H1 (cell line): ENCODE data around the gene TMEM198. TPM values are rescaled to one million over a fixed set of nuclear protein-coding genes. Genes with fewer than 3 reads are reported as not detected.

Source experiments
- CTCF ChIA-PET: fragments of 300-600 bp; sonication (Branson Sonifier 250); formaldehyde crosslinking; loops from one replicate; lab custom pipeline; 2021; ENCODE audit not compliant: partially characterized antibody; lab: Charles Lee
- POLR2A ChIA-PET: fragments of 300-600 bp; sonication (Branson Sonifier 250); formaldehyde crosslinking; loops from one replicate; lab custom pipeline; 2021; ENCODE audit warnings: inconsistent platforms; ENCODE audit not compliant: partially characterized antibody; lab: Charles Lee
- DNase-seq, 2 experiments: peaks; one replicate each; pipeline versions ENCODE4 v3.0.0 to v3.0.0-alpha.2; 2010 to 2022; ENCODE audit warnings: low spot score in 2 of 2, low read depth in 1 of 2, mixed read lengths in 1 of 2
- FAIRE-seq: peaks from 2 replicates; lab custom pipeline; 2011; peaks lifted over from hg19 to GRCh38; lab: Jason Lieb, UNC
- H2AFZ ChIP-seq: 2 replicates; pipeline ENCODE4 v1.8.1; 2012; ENCODE audit warnings: low read length, inconsistent platforms
- H2AK5ac ChIP-seq: 2 replicates; pipeline ENCODE4 v1.6.1; 2013; ENCODE audit warnings: low read depth, low read length
- H2BK120ac ChIP-seq: replicated peaks from 2 replicates; pipeline ENCODE3; 2013; ENCODE audit warnings: low read depth, low read length, inconsistent platforms
- H2BK12ac ChIP-seq: 2 replicates; pipeline ENCODE4 v1.6.1; 2013; ENCODE audit warnings: low read depth, low read length
- H2BK15ac ChIP-seq: 2 replicates; pipeline ENCODE4 v1.6.1; 2013; ENCODE audit warnings: low read length
- H2BK20ac ChIP-seq: 2 replicates; pipeline ENCODE4 v1.6.1; 2013; ENCODE audit warnings: low read length
- H2BK5ac ChIP-seq: 2 replicates; pipeline ENCODE4 v1.6.1; 2013; ENCODE audit warnings: low read depth, low read length
- H3K14ac ChIP-seq: 2 replicates; pipeline ENCODE4 v1.6.1; 2013; ENCODE audit warnings: inconsistent platforms; ENCODE audit not compliant: insufficient read length
- H3K18ac ChIP-seq: 2 replicates; pipeline ENCODE4 v1.6.1; 2013; ENCODE audit warnings: low read length; ENCODE audit errors: extremely low read depth
- H3K23ac ChIP-seq: 2 replicates; pipeline ENCODE4 v1.6.1; 2013; ENCODE audit warnings: inconsistent platforms; ENCODE audit not compliant: insufficient read length
- H3K23me2 ChIP-seq: 2 replicates; pipeline ENCODE4 v1.6.1; 2013; ENCODE audit warnings: low read depth, low read length
- H3K27ac ChIP-seq: 2 replicates; pipeline ENCODE4 v1.6.1; 2011; ENCODE audit warnings: low read depth, low read length, inconsistent platforms
- H3K27me3 ChIP-seq, 4 experiments: replicated peaks in 1 of 4; 1 replicate in 1 of 4; 2 replicates in 3 of 4; pipeline versions ENCODE4 v1.6.1 to v1.8.1; 2011 to 2013; ENCODE audit warnings: low read length in 3 of 4, mild to moderate bottlenecking in 3 of 4, inconsistent platforms in 2 of 4, mixed read lengths in 2 of 4, moderate library complexity in 1 of 4; ENCODE audit not compliant: control insufficient read depth in 3 of 4, insufficient read depth in 3 of 4; ENCODE audit errors: extremely low read depth in 1 of 4
- H3K36me3 ChIP-seq, 4 experiments: 2 replicates each; pipeline versions ENCODE4 v1.6.1 to v1.8.1; 2011 to 2013; ENCODE audit warnings: mild to moderate bottlenecking in 4 of 4, low read length in 3 of 4, moderate library complexity in 2 of 4, control low read depth in 1 of 4, inconsistent platforms in 1 of 4; ENCODE audit not compliant: insufficient read depth in 4 of 4, control insufficient read depth in 2 of 4
- H3K4ac ChIP-seq: replicated peaks from 2 replicates; pipeline ENCODE3; 2013; ENCODE audit warnings: low read length, low read depth, mixed read lengths, inconsistent platforms; ENCODE audit not compliant: insufficient read length
- H3K4me1 ChIP-seq, 4 experiments: replicated peaks in 1 of 4; 1 replicate in 1 of 4; 2 replicates in 3 of 4; pipeline versions ENCODE4 v1.6.1 to v1.8.1; 2011 to 2013; ENCODE audit warnings: low read length in 3 of 4, inconsistent platforms in 2 of 4, mixed read lengths in 1 of 4; ENCODE audit not compliant: insufficient read depth in 4 of 4, control insufficient read depth in 3 of 4
- H3K4me2 ChIP-seq, 2 experiments: 2 replicates each; pipeline versions ENCODE4 v1.6.1 to v1.8.1; 2011 to 2013; ENCODE audit warnings: low read depth in 2 of 2, low read length in 2 of 2, control low read depth in 1 of 2, inconsistent platforms in 1 of 2, mild to moderate bottlenecking in 1 of 2; ENCODE audit not compliant: insufficient read depth in 1 of 2
- H3K4me3 ChIP-seq, 4 experiments: fragments of 200-600, 300-600 bp in 1 of 4; sonication (generic), shearing (Covaris generic), sonication (Bioruptor Twin) in 1 of 4; 2 replicates each; pipeline versions ENCODE4 v1.5.1 to v1.8.1; 2011 to 2016; ENCODE audit warnings: low read length in 4 of 4, low read depth in 3 of 4, control low read depth in 2 of 4, inconsistent platforms in 2 of 4, mild to moderate bottlenecking in 2 of 4, mixed read lengths in 1 of 4, moderate library complexity in 1 of 4; ENCODE audit not compliant: insufficient read depth in 2 of 4; ENCODE audit errors: extremely low read depth in 1 of 4
- H3K56ac ChIP-seq: replicated peaks from 2 replicates; pipeline ENCODE3; 2013; ENCODE audit warnings: low read depth, mild to moderate bottlenecking, mixed read lengths, low read length, inconsistent platforms; ENCODE audit not compliant: insufficient read length
- H3K79me1 ChIP-seq: 2 replicates; pipeline ENCODE4 v1.6.1; 2013; ENCODE audit warnings: low read depth, low read length, control low read depth
- H3K79me2 ChIP-seq, 2 experiments: 2 replicates each; pipeline versions ENCODE4 v1.6.1 to v1.8.1; 2012 to 2013; ENCODE audit warnings: low read length in 2 of 2, mild to moderate bottlenecking in 2 of 2, inconsistent platforms in 1 of 2; ENCODE audit not compliant: insufficient read depth in 2 of 2, control insufficient read depth in 1 of 2
- H3K9ac ChIP-seq, 4 experiments: replicated peaks in 1 of 4; 1 replicate in 1 of 4; 2 replicates in 3 of 4; pipeline versions ENCODE4 v1.6.1 to v1.8.1; 2011 to 2013; ENCODE audit warnings: low read depth in 3 of 4, low read length in 3 of 4, control low read depth in 2 of 4, mild to moderate bottlenecking in 2 of 4, moderate library complexity in 2 of 4, inconsistent platforms in 1 of 4; ENCODE audit errors: extremely low read depth in 1 of 4
- H3K9me3 ChIP-seq, 2 experiments: 2 replicates each; pipeline versions ENCODE4 v1.6.1 to v1.8.1; 2012 to 2013; ENCODE audit warnings: mild to moderate bottlenecking in 2 of 2, moderate library complexity in 2 of 2, control low read depth in 1 of 2, inconsistent platforms in 1 of 2, low read depth in 1 of 2, low read length in 1 of 2, mixed read lengths in 1 of 2; ENCODE audit not compliant: insufficient read depth in 2 of 2
- H4K20me1 ChIP-seq, 2 experiments: replicated peaks in 1 of 2; 2 replicates each; pipeline versions ENCODE3 to v1.8.1; 2011 to 2013; ENCODE audit warnings: inconsistent platforms in 2 of 2, low read length in 2 of 2, mild to moderate bottlenecking in 1 of 2; ENCODE audit not compliant: insufficient read depth in 2 of 2, control insufficient read depth in 1 of 2
- H4K5ac ChIP-seq: 2 replicates; pipeline ENCODE4 v1.6.1; 2013; ENCODE audit warnings: low read length, low read depth, mixed read lengths, inconsistent platforms; ENCODE audit not compliant: insufficient read length
- H4K8ac ChIP-seq: 2 replicates; pipeline ENCODE4 v1.8.0; 2013; ENCODE audit warnings: mild to moderate bottlenecking, moderate library complexity, low read length, inconsistent platforms; ENCODE audit not compliant: insufficient read depth; ENCODE audit errors: extremely low read depth
- H4K91ac ChIP-seq: replicated peaks from 2 replicates; pipeline ENCODE3; 2013; ENCODE audit warnings: low read length, mixed read lengths, inconsistent platforms; ENCODE audit not compliant: insufficient read length
- BCL11A ChIP-seq, 2 experiments: IDR thresholded peaks; one replicate each; pipeline ENCODE4 v1.6.1; 2011; ENCODE audit warnings: low read depth in 2 of 2, low read length in 2 of 2, mild to moderate bottlenecking in 2 of 2
- EP300 ChIP-seq, 2 experiments: IDR thresholded peaks; 1 replicate in 1 of 2; 2 replicates in 1 of 2; pipeline ENCODE4 v1.6.1; 2011 to 2012; ENCODE audit warnings: low read depth in 2 of 2, low read length in 2 of 2, mild to moderate bottlenecking in 2 of 2, borderline replicate concordance in 1 of 2, inconsistent platforms in 1 of 2, moderate library complexity in 1 of 2
- JUN ChIP-seq: IDR thresholded peaks from 2 replicates; pipeline ENCODE4 v1.6.1; 2011; ENCODE audit warnings: low read depth, mild to moderate bottlenecking, improper control_type of control experiment, low read length
- MAFK ChIP-seq: IDR thresholded peaks from 2 replicates; pipeline ENCODE4 v1.6.1; 2012; ENCODE audit warnings: low read depth, mild to moderate bottlenecking, improper control_type of control experiment, low read length
- NRF1 ChIP-seq: IDR thresholded peaks from 2 replicates; pipeline ENCODE4 v1.6.1; 2011; ENCODE audit warnings: mild to moderate bottlenecking, low read depth, low read length, improper control_type of control experiment
- SUZ12 ChIP-seq: fragments of 200-600 bp; sonication (generic); IDR thresholded peaks from 2 replicates; pipeline ENCODE4 v1.6.1; 2012; ENCODE audit warnings: mild to moderate bottlenecking, inconsistent platforms, low read length, moderate library complexity, mixed read lengths
- WGBS, 2 experiments: shearing (Covaris generic) in 1 of 2; methylation state at CpG; one replicate each; pipeline versions ENCODE4 v1.1.6 to v1.1.7; 2013 to 2015; ENCODE audit warnings: low lambda C conversion rate in 2 of 2, mixed read lengths in 2 of 2, inconsistent platforms in 1 of 2, low coverage in 1 of 2, missing lambda C conversion rate in 1 of 2; ENCODE audit not compliant: insufficient replicate concordance in 2 of 2, insufficient coverage in 1 of 2, insufficient read length in 1 of 2; ENCODE audit errors: extremely low coverage in 1 of 2, missing lambda C conversion rate in 1 of 2; 5-methylcytosine and 5-hydroxymethylcytosine counted together
- polyA plus RNA-seq, 7 experiments: library from polyadenylated mRNA; depleted of rRNA in 3 of 7; stranded (reverse) in 5 of 7; unstranded in 2 of 7; fragments of >200 nt in 5 of 7; fragments of 200-250 nt in 2 of 7; gene quantifications; 1 replicate in 5 of 7; 2 replicates in 1 of 7; 4 replicates in 1 of 7; pipeline versions ENCODE4 v1.2.1 to v1.2.3, GENCODE V29; 2011 to 2013; ENCODE audit warnings: missing spikeins in 2 of 7, mixed read lengths in 2 of 7
- total RNA-seq: library from RNA; stranded (reverse); fragmentation: NEBNext Ultra II Directional; extraction: Animal tissue kit (Norgen Biotek cat#: 25700); gene quantifications from 2 replicates; pipeline ENCODE4 v1.2.1, GENCODE V29; 2021
- TF ChIP-seq, protein P1 (sequence below): IDR thresholded peaks from 2 replicates; pipeline ENCODE4 v1.6.1; 2012; ENCODE audit warnings: low read length, inconsistent platforms
- TF ChIP-seq, protein P2 (sequence below): IDR thresholded peaks from 2 replicates; pipeline ENCODE4 v1.6.1; 2012; ENCODE audit warnings: inconsistent platforms

Gene TMEM198
- total and polyA plus RNA-seq, 2 of the 8 experiments (the other 6 are each of a cell fraction or from before 2014, with no cell fraction given): 10.2 to 10.4 TPM

DNA sequence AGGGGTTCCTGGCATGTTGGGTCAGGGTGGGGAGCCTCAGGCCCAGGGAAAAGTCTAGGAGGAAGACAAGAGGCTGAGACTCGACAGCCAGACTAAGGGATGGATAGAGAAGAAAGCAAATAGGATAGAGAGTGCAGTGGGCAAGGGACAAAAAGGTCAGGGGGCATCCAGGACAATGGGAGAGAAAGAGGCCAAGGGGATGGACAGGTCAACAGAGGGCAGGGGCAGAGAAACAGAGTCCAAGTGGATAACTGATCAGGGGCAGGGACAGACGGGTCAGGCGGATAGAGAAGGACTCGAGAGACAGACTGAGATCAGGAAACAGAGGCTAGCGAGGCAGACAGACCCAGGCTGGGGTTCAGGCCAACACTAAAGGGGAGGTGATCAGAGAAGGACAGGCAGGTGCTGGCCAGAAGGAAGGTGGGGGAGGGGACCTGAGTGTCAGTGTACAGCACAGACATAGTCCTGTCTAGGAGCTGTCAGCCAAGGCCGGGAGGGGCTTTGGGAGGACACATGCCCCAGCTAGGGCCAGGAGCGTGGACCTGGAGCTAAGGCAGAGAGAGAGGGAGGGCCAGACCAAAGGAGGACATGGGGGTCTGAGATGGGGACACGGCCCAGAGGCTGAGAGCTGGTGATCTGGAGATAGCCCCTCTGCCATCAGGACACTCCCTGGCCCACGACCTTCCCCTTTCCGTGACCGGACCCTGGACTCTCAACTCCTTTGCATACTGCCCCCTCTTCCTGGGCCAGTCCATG, 17.3 kb upstream of the TMEM198 start:
- no peaks in the 10 kb centered on the region for H4K20me1 ChIP-seq
- ChIA-PET CTCF (interaction anchor here (0.8 to 113.1 kb wide), 14 partner anchors 5 to 148 kb away, joined by 3 to 7248 read pairs (median 6); partner anchors contain the start of genes ASIC4, CHPF, DES and GMPPA), POLR2A (interaction anchor here (0.9 to 3.8 kb wide), 13 partner anchors 14 to 84 kb away, joined by 3 to 14 read pairs (median 3); partner anchors contain the start of genes CHPF, GMPPA and TMEM198)
- H3K14ac ChIP-seq: no peak overlapping the region
- peak overlapping the region; percentile 45; the same call in 1 of the 2 replicates for H2BK5ac ChIP-seq
- H4K8ac ChIP-seq: no peak overlapping the region; the same call in 1 of the 2 replicates
- FAIRE-seq (no peak), DNase-seq (no peak)
- peaks cover 2% of the 10 kb centered on the region; the same call in 1 of the 2 replicates for H3K23me2 ChIP-seq
- no peak overlapping the region for H3K23ac ChIP-seq
- no peak for TF ChIP-seq EP300 (IDR thresholded peaks at IDR 0.05; ENCODE audit: borderline replicate concordance in 1 of 2, low read depth in 2 of 2, low read length in 2 of 2)
- no peak for TF ChIP-seq SUZ12
- TF ChIP-seq, protein P1, sequence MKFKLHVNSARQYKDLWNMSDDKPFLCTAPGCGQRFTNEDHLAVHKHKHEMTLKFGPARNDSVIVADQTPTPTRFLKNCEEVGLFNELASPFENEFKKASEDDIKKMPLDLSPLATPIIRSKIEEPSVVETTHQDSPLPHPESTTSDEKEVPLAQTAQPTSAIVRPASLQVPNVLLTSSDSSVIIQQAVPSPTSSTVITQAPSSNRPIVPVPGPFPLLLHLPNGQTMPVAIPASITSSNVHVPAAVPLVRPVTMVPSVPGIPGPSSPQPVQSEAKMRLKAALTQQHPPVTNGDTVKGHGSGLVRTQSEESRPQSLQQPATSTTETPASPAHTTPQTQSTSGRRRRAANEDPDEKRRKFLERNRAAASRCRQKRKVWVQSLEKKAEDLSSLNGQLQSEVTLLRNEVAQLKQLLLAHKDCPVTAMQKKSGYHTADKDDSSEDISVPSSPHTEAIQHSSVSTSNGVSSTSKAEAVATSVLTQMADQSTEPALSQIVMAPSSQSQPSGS: no peak
- no peak for TF ChIP-seq BCL11A (IDR thresholded peaks at IDR 0.05; ENCODE audit: low read depth in 2 of 2, low read length in 2 of 2)
- TF ChIP-seq, protein P2, sequence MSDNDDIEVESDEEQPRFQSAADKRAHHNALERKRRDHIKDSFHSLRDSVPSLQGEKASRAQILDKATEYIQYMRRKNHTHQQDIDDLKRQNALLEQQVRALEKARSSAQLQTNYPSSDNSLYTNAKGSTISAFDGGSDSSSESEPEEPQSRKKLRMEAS: no peak
- TF ChIP-seq MAFK: no peak
- no peak for TF ChIP-seq JUN
- TF ChIP-seq NRF1: no peak
- H3K4me3 ChIP-seq: no peak overlapping the region
- no peak overlapping the region for H3K4me2 ChIP-seq
- H3K4me1 ChIP-seq: peaks cover 0 to 25% (median 15%) of the 10 kb centered on the region in 4 experiments; a peak in 6 of 7 replicates
- H2BK120ac ChIP-seq: no peak overlapping the region
- H4K5ac ChIP-seq: no peak overlapping the region
- no peak overlapping the region; the same call in 1 of the 2 replicates for H2AK5ac ChIP-seq
- peaks cover 0 to 24% (median 12%) of the 10 kb centered on the region in 4 experiments; a peak in 6 of 7 replicates for H3K27me3 ChIP-seq
- H3K18ac ChIP-seq: no peak overlapping the region
- H3K79me2 ChIP-seq: no peaks in the 10 kb centered on the region
- no peak overlapping the region for H2BK20ac ChIP-seq
- no peak overlapping the region for H3K56ac ChIP-seq
- H3K9me3 ChIP-seq: no peaks in the 10 kb centered on the region
- no peak overlapping the region for H3K9ac ChIP-seq
- no peaks in the 10 kb centered on the region for H3K36me3 ChIP-seq
- no peaks in the 10 kb centered on the region for H3K79me1 ChIP-seq
- H2BK12ac ChIP-seq: 0 out of 2 replicates have a peak overlapping the region, but pooled peaks have one; percentile 33
- H3K27ac ChIP-seq: no peak overlapping the region
- H2AFZ ChIP-seq: no peak overlapping the region
- H4K91ac ChIP-seq: no peak overlapping the region
- peak overlapping the region; percentile 95; the same call in 1 of the 2 replicates for H2BK15ac ChIP-seq
- 76% methylated on average over 10 of the region's 11 CpGs; no CpG with 5 or more reads in 1 of the 2 experiments for WGBS, 2 experiments
- no peak overlapping the region for H3K4ac ChIP-seq
